ENCODE data around the gene GPNMB. TPM values are rescaled to one million over a fixed set of nuclear protein-coding genes. Genes with fewer than 3 reads are reported as not detected.

GPNMB gene
- total and polyA plus RNA-seq, 11 donors, result 97.5 to 561 (median 228) TPM

DNA sequence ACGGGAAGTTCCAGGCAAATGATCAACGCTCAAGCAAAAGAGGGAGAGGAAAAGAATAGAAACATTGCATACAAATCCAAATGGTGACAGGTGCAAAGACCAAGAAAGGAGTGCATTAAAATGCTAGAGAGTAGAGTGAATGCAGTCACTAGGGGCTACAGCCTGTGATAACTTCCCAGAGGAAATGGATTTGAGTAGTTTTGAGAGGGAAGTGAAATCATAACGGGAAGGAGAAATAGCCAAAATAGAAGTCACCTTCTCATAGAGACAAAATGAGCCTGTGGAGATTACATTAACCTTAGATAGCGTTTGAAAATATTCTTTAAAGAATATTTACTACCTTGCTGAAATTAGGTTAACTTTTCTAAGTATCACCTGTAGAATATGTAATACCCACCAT lies 38.3 kb upstream of the GPNMB start:
- no peaks in the 10 kb centered on the region for H3K36me3 ChIP-seq
- no peak for TF ChIP-seq POLR2A (IDR thresholded peaks at IDR 0.05)
- TF ChIP-seq, protein P1, sequence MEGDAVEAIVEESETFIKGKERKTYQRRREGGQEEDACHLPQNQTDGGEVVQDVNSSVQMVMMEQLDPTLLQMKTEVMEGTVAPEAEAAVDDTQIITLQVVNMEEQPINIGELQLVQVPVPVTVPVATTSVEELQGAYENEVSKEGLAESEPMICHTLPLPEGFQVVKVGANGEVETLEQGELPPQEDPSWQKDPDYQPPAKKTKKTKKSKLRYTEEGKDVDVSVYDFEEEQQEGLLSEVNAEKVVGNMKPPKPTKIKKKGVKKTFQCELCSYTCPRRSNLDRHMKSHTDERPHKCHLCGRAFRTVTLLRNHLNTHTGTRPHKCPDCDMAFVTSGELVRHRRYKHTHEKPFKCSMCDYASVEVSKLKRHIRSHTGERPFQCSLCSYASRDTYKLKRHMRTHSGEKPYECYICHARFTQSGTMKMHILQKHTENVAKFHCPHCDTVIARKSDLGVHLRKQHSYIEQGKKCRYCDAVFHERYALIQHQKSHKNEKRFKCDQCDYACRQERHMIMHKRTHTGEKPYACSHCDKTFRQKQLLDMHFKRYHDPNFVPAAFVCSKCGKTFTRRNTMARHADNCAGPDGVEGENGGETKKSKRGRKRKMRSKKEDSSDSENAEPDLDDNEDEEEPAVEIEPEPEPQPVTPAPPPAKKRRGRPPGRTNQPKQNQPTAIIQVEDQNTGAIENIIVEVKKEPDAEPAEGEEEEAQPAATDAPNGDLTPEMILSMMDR (IDR thresholded peaks at IDR 0.05), result no peak
- DNase-seq (no peak), ATAC-seq (no peak)
- no peak overlapping the region for H3K4me3 ChIP-seq
- WGBS, 4 donors, result 74 to 79% (median 76%) methylated on average over 4 of the region's 4 CpGs
- intact Hi-C loops (cut with DNase I), result loop anchor here in 2 of 10 donors (5.0 kb wide), 2 partner anchors 34 to 39 kb away; partner anchors contain the start of gene GPNMB (in 1 of the 2)
- no peak overlapping the region for H3K27ac ChIP-seq
- H3K27me3 ChIP-seq, result no peaks in the 10 kb centered on the region
- H3K4me1 ChIP-seq, result peaks cover 0 to 21% (median 0%) of the 10 kb centered on the region in 12 donors
- H3K9me3 ChIP-seq, result no peaks in the 10 kb centered on the region

DNA sequence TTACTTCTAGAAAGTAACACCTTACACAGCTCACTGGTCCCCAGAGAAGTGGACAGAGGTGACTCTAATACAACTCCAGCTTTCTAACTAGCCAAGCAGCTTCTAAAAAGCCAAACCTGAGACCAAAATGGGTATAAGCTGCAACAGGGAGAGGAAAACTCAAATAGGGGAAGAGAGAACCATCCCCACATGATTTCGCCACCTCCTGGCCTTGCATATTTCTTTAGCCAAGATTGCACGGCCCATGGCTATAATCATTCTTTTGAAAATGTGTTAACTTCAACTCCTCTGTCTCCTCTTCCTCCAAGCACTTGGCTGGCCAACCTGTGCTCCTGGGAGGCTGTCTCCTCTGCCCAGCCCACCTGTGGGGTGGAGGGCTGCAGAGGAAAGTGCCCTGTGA lies 36.1 kb upstream of the GPNMB start:
- DNase-seq (no peak), ATAC-seq (peak in 1 of 4 donors; percentile 10)
- H3K4me1 ChIP-seq, result peaks cover 0 to 21% (median 0%) of the 10 kb centered on the region in 12 donors
- 65 to 100% (median 82%) methylated on average over 2 of the region's 2 CpGs for WGBS, 4 donors
- H3K4me3 ChIP-seq, result no peak overlapping the region
- no peaks in the 10 kb centered on the region for H3K36me3 ChIP-seq
- H3K27me3 ChIP-seq, result no peaks in the 10 kb centered on the region
- H3K9me3 ChIP-seq, result no peaks in the 10 kb centered on the region
- H3K27ac ChIP-seq, result no peak overlapping the region
- intact Hi-C loops (cut with DNase I), result no loop called here
- TF ChIP-seq, protein P1 (IDR thresholded peaks at IDR 0.05), result no peak

DNA sequence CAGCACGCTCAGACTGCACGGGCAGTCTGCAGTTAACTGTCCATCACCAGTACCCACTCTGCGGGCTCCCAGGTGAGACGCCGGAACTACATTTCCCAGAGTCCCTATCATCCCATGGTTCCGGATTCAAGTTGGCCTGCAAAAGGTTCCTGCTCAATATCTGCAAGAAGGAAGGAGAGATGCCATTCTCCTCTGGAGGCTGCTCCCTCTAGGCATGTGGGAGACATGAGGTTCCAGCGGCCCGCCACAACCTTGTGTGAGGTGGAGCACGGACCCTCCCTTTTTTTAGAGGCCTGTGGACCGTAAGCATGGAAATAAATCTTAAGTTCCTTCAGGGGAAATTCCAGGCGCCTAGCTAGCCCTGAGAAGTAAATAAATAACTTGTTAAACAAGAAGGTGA lies 35.0 kb upstream of the GPNMB start:
- DNase-seq (no peak), ATAC-seq (no peak)
- WGBS, 4 donors, result 70 to 85% (median 79%) methylated on average over 11 of the region's 11 CpGs
- Histone ChIP-seq H3K9me3 (no peaks in the 10 kb centered on the region), H3K36me3 (no peaks in the 10 kb centered on the region), H3K27me3 (no peaks in the 10 kb centered on the region), H3K4me3 (no peak overlapping the region), H3K4me1 (peaks cover 0 to 21% (median 0%) of the 10 kb centered on the region in 12 donors), H3K27ac (no peak overlapping the region)
- intact Hi-C loops (cut with DNase I), result no loop called here
- no peak for TF ChIP-seq POLR2A (IDR thresholded peaks at IDR 0.05)
- TF ChIP-seq, protein P1 (IDR thresholded peaks at IDR 0.05), result no peak

DNA sequence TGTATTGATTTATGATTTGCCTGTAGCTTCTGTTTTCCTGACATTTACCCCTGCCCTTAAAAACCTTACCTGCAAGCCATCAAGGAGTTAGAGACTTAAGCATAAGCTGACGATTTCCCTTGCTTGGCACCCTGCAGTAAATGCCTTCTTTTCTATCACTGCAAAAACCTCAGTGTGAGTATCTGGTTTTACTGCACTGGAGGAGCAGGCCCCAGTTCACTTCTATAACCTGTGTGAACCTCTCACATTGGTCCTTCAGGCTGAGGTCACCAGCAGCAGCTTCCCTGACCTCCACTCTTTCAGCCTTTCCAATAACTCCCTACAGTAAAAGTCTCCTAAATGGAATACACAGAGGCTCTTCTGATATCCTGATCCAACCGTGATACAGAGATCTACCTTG lies 34.2 kb upstream of the GPNMB start:
- Histone ChIP-seq H3K27ac (peak overlapping the region in 1 of 12 donors; percentile 32), H3K4me1 (peaks cover 0 to 25% (median 0%) of the 10 kb centered on the region in 12 donors), H3K27me3 (no peaks in the 10 kb centered on the region), H3K4me3 (no peak overlapping the region), H3K36me3 (no peaks in the 10 kb centered on the region), H3K9me3 (no peaks in the 10 kb centered on the region)
- TF ChIP-seq, protein P1 (IDR thresholded peaks at IDR 0.05), result no peak
- no peak for TF ChIP-seq POLR2A (IDR thresholded peaks at IDR 0.05)
- ATAC-seq (no peak), DNase-seq (no peak)
- intact Hi-C loops (cut with DNase I), result no loop called here
- 81 to 89% (median 86%) methylated on average over 2 of the region's 2 CpGs for WGBS, 4 donors

Measured in heart left ventricle (tissue), 16 donors.